Keratinocyte (primary cell): ENCODE results near the gene CELSR3. TPM values are rescaled to one million over a fixed set of nuclear protein-coding genes. Genes with fewer than 3 reads are reported as not detected.
A peak's percentile ranks its signal among the peaks of the same experiment; 100 is the strongest.

Experiments
- DNase-seq: peaks from one replicate; pipeline ENCODE4 v3.0.0-alpha.2; 2011; ENCODE audit warnings: low read depth, missing footprints, low spot score
- FAIRE-seq: peaks from 2 replicates; lab custom pipeline; 2011; peaks lifted over from hg19 to GRCh38; lab: Jason Lieb, UNC
- H2AFZ ChIP-seq: 2 replicates; pipeline ENCODE4 v1.6.0; 2012; ENCODE audit warnings: low read length, control low read depth, inconsistent platforms; ENCODE audit not compliant: control insufficient read depth
- H3K27ac ChIP-seq: 2 replicates; pipeline ENCODE4 v1.5.1; 2011; ENCODE audit warnings: low read length; ENCODE audit not compliant: control insufficient read depth, insufficient read depth
- H3K27me3 ChIP-seq: 3 replicates; pipeline ENCODE4 v1.6.0; 2011; ENCODE audit warnings: low read length; ENCODE audit not compliant: control insufficient read depth, insufficient read depth; ENCODE audit errors: extremely low read depth
- H3K36me3 ChIP-seq, 2 experiments: 2 replicates in 1 of 2; 3 replicates in 1 of 2; pipeline ENCODE4 v1.5.1; 2011; ENCODE audit warnings: low read length in 2 of 2, mild to moderate bottlenecking in 1 of 2; ENCODE audit not compliant: control insufficient read depth in 2 of 2, insufficient read depth in 2 of 2; ENCODE audit errors: extremely low read depth in 1 of 2
- H3K4me1 ChIP-seq: 3 replicates; pipeline ENCODE4 v1.5.1; 2011; ENCODE audit warnings: low read length; ENCODE audit not compliant: control insufficient read depth, insufficient read depth; ENCODE audit errors: extremely low read depth
- H3K4me2 ChIP-seq: 3 replicates; pipeline ENCODE4 v1.6.0; 2011; ENCODE audit warnings: low read depth, low read length; ENCODE audit not compliant: control insufficient read depth, insufficient read depth; ENCODE audit errors: extremely low read depth
- H3K4me3 ChIP-seq, 3 experiments: fragments of 200-600 bp in 1 of 3; sonication (generic) in 1 of 3; 2 replicates in 2 of 3; 3 replicates in 1 of 3; pipeline ENCODE4 v1.5.1; 2011 to 2016; ENCODE audit warnings: low read length in 3 of 3, mild to moderate bottlenecking in 3 of 3, control low read depth in 2 of 3, inconsistent platforms in 1 of 3, low read depth in 1 of 3, mixed read lengths in 1 of 3, mixed run types in 1 of 3, moderate library complexity in 1 of 3; ENCODE audit not compliant: control insufficient read depth in 2 of 3, insufficient read depth in 2 of 3; ENCODE audit errors: extremely low read depth in 1 of 3
- H3K79me2 ChIP-seq: 2 replicates; pipeline ENCODE4 v1.6.0; 2012; ENCODE audit warnings: low read length; ENCODE audit not compliant: control insufficient read depth, insufficient read depth
- H3K9ac ChIP-seq: 3 replicates; pipeline ENCODE4 v1.6.0; 2011; ENCODE audit warnings: low read length; ENCODE audit not compliant: control insufficient read depth, insufficient read depth; ENCODE audit errors: extremely low read depth
- H3K9me1 ChIP-seq: 3 replicates; pipeline ENCODE4 v1.6.0; 2011; ENCODE audit warnings: low read length; ENCODE audit not compliant: control insufficient read depth, insufficient read depth; ENCODE audit errors: extremely low read depth
- H3K9me3 ChIP-seq: 2 replicates; pipeline ENCODE4 v1.5.1; 2012; ENCODE audit warnings: low read depth, low read length; ENCODE audit not compliant: control insufficient read depth
- H4K20me1 ChIP-seq: 3 replicates; pipeline ENCODE4 v1.6.0; 2011; ENCODE audit warnings: low read length; ENCODE audit not compliant: control insufficient read depth, insufficient read depth; ENCODE audit errors: extremely low read depth
- EZH2 ChIP-seq: IDR thresholded peaks from one replicate; pipeline ENCODE4 v1.6.1; 2012; ENCODE audit warnings: inconsistent platforms, mild to moderate bottlenecking, low read length, moderate library complexity
- dilution Hi-C: fragments of 300-500 bp; cut with MboI; formaldehyde crosslinking; loops from one replicate; pipeline ENCODE4 v1.7.0; 2020; ENCODE audit warnings: low sequenced_read_pairs; ENCODE audit not compliant: extremely low pct_ligation_motif_present
- polyA plus RNA-seq, 5 experiments: library from polyadenylated mRNA; depleted of rRNA in 3 of 5; stranded (reverse) in 3 of 5; stranded (forward) in 1 of 5; unstranded in 1 of 5; fragments of >200 nt; gene quantifications; 1 replicate in 1 of 5; 2 replicates in 3 of 5; 3 replicates in 1 of 5; pipeline versions ENCODE4 v1.2.1 to v1.2.3, GENCODE V29; 2011 to 2012; ENCODE audit warnings: missing spikeins in 2 of 5, low read depth in 1 of 5, low replicate concordance in 1 of 5
- TF ChIP-seq, protein P1 (sequence below), 3 experiments: IDR thresholded peaks in 1 of 3; conservative IDR thresholded peaks in 1 of 3; optimal IDR thresholded peaks in 1 of 3; 2 replicates in 2 of 3; 3 replicates in 1 of 3; pipeline versions ENCODE3 to v1.5.1; 2011; ENCODE audit warnings: low read length in 3 of 3, mild to moderate bottlenecking in 3 of 3, moderate library complexity in 2 of 3, control low read depth in 1 of 3, inconsistent platforms in 1 of 3; ENCODE audit not compliant: insufficient read depth in 2 of 3; ENCODE audit errors: extremely low read depth in 1 of 3

CELSR3 gene
- polyA plus RNA-seq, 1 donor (not counting 4 experiments of a cell fraction or from before 2014, with no cell fraction given) = 0.25 TPM

DNA sequence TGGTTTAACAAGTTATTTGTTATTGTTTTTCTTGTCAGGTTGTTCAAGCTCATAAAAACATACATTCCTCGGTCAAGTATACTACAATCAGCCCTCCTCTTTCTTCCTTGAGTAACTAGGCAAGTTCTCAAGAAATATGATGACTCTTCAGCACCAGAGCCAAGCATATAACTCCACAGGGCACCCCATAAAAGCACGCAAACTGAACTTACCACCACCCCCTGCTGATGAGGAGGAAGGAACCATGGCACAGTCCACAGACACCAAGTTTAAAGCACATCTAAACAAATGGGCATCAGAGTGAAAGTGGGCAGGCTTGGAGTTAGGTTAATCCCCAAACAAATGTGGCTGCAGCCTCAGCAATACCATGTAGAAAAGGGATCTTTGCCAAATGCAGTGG is 49.0 kb upstream of the CELSR3 start:
- Histone ChIP-seq H3K9ac (no peak overlapping the region), H3K9me3 (no peaks in the 10 kb centered on the region), H4K20me1 (peaks cover 27% of the 10 kb centered on the region), H3K9me1 (peaks cover 10% of the 10 kb centered on the region), H2AFZ (no peak overlapping the region), H3K4me1 (peaks cover 45% of the 10 kb centered on the region), H3K36me3 (peaks cover 13 to 34% of the 10 kb centered on the region in 2 experiments), H3K79me2 (peaks cover 88% of the 10 kb centered on the region), H3K4me2 (no peak overlapping the region), H3K4me3 (no peak overlapping the region), H3K27me3 (no peaks in the 10 kb centered on the region), H3K27ac (no peak overlapping the region)
- no peak for TF ChIP-seq EZH2
- TF ChIP-seq, protein P1, sequence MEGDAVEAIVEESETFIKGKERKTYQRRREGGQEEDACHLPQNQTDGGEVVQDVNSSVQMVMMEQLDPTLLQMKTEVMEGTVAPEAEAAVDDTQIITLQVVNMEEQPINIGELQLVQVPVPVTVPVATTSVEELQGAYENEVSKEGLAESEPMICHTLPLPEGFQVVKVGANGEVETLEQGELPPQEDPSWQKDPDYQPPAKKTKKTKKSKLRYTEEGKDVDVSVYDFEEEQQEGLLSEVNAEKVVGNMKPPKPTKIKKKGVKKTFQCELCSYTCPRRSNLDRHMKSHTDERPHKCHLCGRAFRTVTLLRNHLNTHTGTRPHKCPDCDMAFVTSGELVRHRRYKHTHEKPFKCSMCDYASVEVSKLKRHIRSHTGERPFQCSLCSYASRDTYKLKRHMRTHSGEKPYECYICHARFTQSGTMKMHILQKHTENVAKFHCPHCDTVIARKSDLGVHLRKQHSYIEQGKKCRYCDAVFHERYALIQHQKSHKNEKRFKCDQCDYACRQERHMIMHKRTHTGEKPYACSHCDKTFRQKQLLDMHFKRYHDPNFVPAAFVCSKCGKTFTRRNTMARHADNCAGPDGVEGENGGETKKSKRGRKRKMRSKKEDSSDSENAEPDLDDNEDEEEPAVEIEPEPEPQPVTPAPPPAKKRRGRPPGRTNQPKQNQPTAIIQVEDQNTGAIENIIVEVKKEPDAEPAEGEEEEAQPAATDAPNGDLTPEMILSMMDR (optimal IDR thresholded peaks at IDR 0.05 in 1 of 3, IDR thresholded peaks at IDR 0.05 in 1 of 3, conservative IDR thresholded peaks at IDR 0.05 in 1 of 3; ENCODE audit: extremely low read depth in 1 of 3, insufficient read depth in 2 of 3, low read length in 3 of 3) = no peak
- no peak for DNase-seq
- dilution Hi-C loops = no loop called here
- no peak for FAIRE-seq

DNA sequence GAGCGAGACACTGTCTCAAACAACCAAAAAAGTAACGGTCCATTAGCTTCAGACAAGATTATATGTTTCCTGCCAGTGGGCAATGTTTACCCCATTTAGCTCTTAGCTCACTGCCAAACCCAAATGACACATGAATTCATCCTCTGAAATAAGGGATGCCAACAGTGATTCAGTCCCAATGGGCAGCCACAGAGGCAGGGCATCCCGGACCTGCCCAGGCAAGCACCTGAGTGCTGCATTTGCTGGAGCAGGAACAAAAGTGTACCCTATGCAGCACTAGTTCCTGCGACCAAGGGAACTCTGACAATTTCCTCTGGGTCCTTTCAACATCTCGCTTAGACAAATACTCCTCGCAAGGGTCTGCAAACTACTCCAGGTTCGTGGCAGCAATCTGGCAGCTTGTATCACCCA is 46.4 kb upstream of the CELSR3 start:
- peaks cover 17 to 37% of the 10 kb centered on the region in 2 experiments for H3K36me3 ChIP-seq
- H3K4me2 ChIP-seq = peak overlapping the region; percentile 82

More for the DNA sequence above, 46.4 kb upstream of the CELSR3 start:
- Histone ChIP-seq H2AFZ (no peak overlapping the region), H3K27ac (peak overlapping the region; percentile 98), H3K9me3 (no peaks in the 10 kb centered on the region), H3K9ac (peak overlapping the region; percentile 74), H3K27me3 (no peaks in the 10 kb centered on the region), H3K79me2 (peaks cover 87% of the 10 kb centered on the region), H3K9me1 (peaks cover 11% of the 10 kb centered on the region), H3K4me3 (peak overlapping the region in 1 of 3 experiments; percentile 36), H4K20me1 (peaks cover 26% of the 10 kb centered on the region), H3K4me1 (peaks cover 28% of the 10 kb centered on the region)
- dilution Hi-C loops = no loop called here
- peak; percentile 97 for FAIRE-seq
- TF ChIP-seq, protein P1 (optimal IDR thresholded peaks at IDR 0.05 in 1 of 3, IDR thresholded peaks at IDR 0.05 in 1 of 3, conservative IDR thresholded peaks at IDR 0.05 in 1 of 3; ENCODE audit: extremely low read depth in 1 of 3, insufficient read depth in 2 of 3, low read length in 3 of 3) = no peak
- no peak for TF ChIP-seq EZH2
- peak; percentile 58 for DNase-seq
